HepG2 (cell line): ENCODE results near the gene CELSR2. TPM values are rescaled to one million over a fixed set of nuclear protein-coding genes. Genes with fewer than 3 reads are reported as not detected.

Experiments used
- ATM ChIP-seq: fragments of 450-650 bp; IDR thresholded peaks from 2 replicates; pipeline ENCODE4 v1.7.1; 2017; ENCODE audit warnings: mild to moderate bottlenecking, borderline replicate concordance
- CHD4 ChIP-seq: fragments of 200-600 bp; sonication (generic); IDR thresholded peaks from 2 replicates; pipeline ENCODE4 v1.7.0; 2017; ENCODE audit warnings: mild to moderate bottlenecking, low read length, borderline replicate concordance
- HOXD1 ChIP-seq: sonication (generic); formaldehyde crosslinking; IDR thresholded peaks from 2 replicates; pipeline ENCODE4 v1.5.0; 2020; ENCODE audit warnings: missing genetic modification reagents
- NR2F2 ChIP-seq: IDR thresholded peaks from 2 replicates; pipeline ENCODE4 v1.6.1; 2012; ENCODE audit warnings: low read depth, inconsistent platforms, borderline replicate concordance
- PHF20 ChIP-seq: sonication (generic); formaldehyde crosslinking; IDR thresholded peaks from 2 replicates; pipeline ENCODE4 v1.5.0; 2020; ENCODE audit warnings: mild to moderate bottlenecking, missing genetic modification reagents
- RBM22 ChIP-seq: fragments of 200-400 bp; formaldehyde crosslinking; optimal IDR thresholded peaks from 2 replicates; pipeline ENCODE3; 2017; ENCODE audit warnings: mild to moderate bottlenecking, low read length, moderate library complexity
- SSRP1 ChIP-seq: IDR thresholded peaks from 2 replicates; pipeline ENCODE4 v1.6.1; 2016; ENCODE audit warnings: control low read depth
- TBP ChIP-seq: sonication (generic); formaldehyde crosslinking; IDR thresholded peaks from 2 replicates; pipeline ENCODE4 v1.5.0; 2020; ENCODE audit warnings: missing genetic modification reagents
- THYN1 ChIP-seq: sonication (generic); formaldehyde crosslinking; IDR thresholded peaks from 2 replicates; pipeline ENCODE4 v1.8.1; 2023; ENCODE audit warnings: low read depth, mild to moderate bottlenecking, moderate library complexity, missing genetic modification reagents, borderline replicate concordance
- ZKSCAN1 ChIP-seq: fragments of 150-350 bp; IDR thresholded peaks from 2 replicates; pipeline ENCODE4 v1.6.1; 2014; ENCODE audit warnings: low read length
- ZNF260 ChIP-seq: sonication (generic); formaldehyde crosslinking; IDR thresholded peaks from 2 replicates; pipeline ENCODE4 v1.4.0; 2020; ENCODE audit warnings: missing genetic modification reagents, low read depth, mild to moderate bottlenecking, borderline replicate concordance
- ZNF468 ChIP-seq: sonication (generic); formaldehyde crosslinking; IDR thresholded peaks from 2 replicates; pipeline ENCODE4 v1.8.0; 2022; ENCODE audit warnings: mild to moderate bottlenecking, moderate library complexity, missing genetic modification reagents
- ZNF550 ChIP-seq: sonication (generic); formaldehyde crosslinking; IDR thresholded peaks from 2 replicates; pipeline ENCODE4 v1.4.0; 2020; ENCODE audit warnings: mild to moderate bottlenecking, missing genetic modification reagents, borderline replicate concordance
- ZNF552 ChIP-seq: sonication (generic); formaldehyde crosslinking; IDR thresholded peaks from 2 replicates; pipeline ENCODE4 v1.9.0; 2022; ENCODE audit warnings: missing genetic modification reagents, mild to moderate bottlenecking, borderline replicate concordance
- polyA plus RNA-seq, 8 experiments: library from polyadenylated mRNA; depleted of rRNA in 3 of 8; stranded (reverse) in 7 of 8; unstranded in 1 of 8; fragments of >200 nt; fragmentation: Illumina TruSeq in 4 of 8; extraction: Trizol in 4 of 8; gene quantifications; 2 replicates each; pipeline versions ENCODE4 v1.2.1 to v1.2.3, GENCODE V29; 2011 to 2016; ENCODE audit warnings: low read depth in 4 of 8, missing spikeins in 1 of 8, mixed read lengths in 1 of 8; ENCODE audit not compliant: insufficient read depth in 1 of 8
- total RNA-seq, 5 experiments: library from RNA; depleted of rRNA; stranded (reverse); fragments of >200 nt; fragmentation: Illumina TruSeq; extraction: Trizol; gene quantifications; 2 replicates each; pipeline ENCODE4 v1.2.3, GENCODE V29; 2016; ENCODE audit warnings: low read depth in 1 of 5
- TF ChIP-seq, protein P1 (sequence below): sonication (generic); formaldehyde crosslinking; conservative IDR thresholded peaks from 2 replicates; pipeline ENCODE4 v1.8.1; 2023; ENCODE audit warnings: missing genetic modification reagents
- TF ChIP-seq, protein P2 (sequence below): sonication (generic); formaldehyde crosslinking; IDR thresholded peaks from 2 replicates; pipeline ENCODE4 v1.4.0; 2020; ENCODE audit warnings: missing genetic modification reagents, mild to moderate bottlenecking, borderline replicate concordance
- TF ChIP-seq, protein P3 (sequence below): sonication (generic); formaldehyde crosslinking; conservative IDR thresholded peaks from 2 replicates; pipeline ENCODE4 v1.8.0; 2022; ENCODE audit warnings: low read depth, missing genetic modification reagents
- TF ChIP-seq, protein P4 (sequence below): IDR thresholded peaks from 2 replicates; pipeline ENCODE4 v1.6.1; 2016; ENCODE audit warnings: control low read depth
- TF ChIP-seq, protein P5 (sequence below): IDR thresholded peaks from 2 replicates; pipeline ENCODE4 v1.6.1; 2018; ENCODE audit warnings: missing genetic modification reagents
- TF ChIP-seq, protein P6 (sequence below): sonication (generic); formaldehyde crosslinking; IDR thresholded peaks from 2 replicates; pipeline ENCODE4 v1.4.0; 2020; ENCODE audit warnings: missing genetic modification reagents
- TF ChIP-seq, protein P7 (sequence below): sonication (generic); formaldehyde crosslinking; IDR thresholded peaks from 2 replicates; pipeline ENCODE4 v1.4.0; 2020; ENCODE audit warnings: mild to moderate bottlenecking, missing genetic modification reagents

The CELSR2 gene
- total and polyA plus RNA-seq, 2 of the 13 experiments (the other 11 are each of a cell fraction or from before 2014, with no cell fraction given), result 4.0 to 6.6 TPM

DNA sequence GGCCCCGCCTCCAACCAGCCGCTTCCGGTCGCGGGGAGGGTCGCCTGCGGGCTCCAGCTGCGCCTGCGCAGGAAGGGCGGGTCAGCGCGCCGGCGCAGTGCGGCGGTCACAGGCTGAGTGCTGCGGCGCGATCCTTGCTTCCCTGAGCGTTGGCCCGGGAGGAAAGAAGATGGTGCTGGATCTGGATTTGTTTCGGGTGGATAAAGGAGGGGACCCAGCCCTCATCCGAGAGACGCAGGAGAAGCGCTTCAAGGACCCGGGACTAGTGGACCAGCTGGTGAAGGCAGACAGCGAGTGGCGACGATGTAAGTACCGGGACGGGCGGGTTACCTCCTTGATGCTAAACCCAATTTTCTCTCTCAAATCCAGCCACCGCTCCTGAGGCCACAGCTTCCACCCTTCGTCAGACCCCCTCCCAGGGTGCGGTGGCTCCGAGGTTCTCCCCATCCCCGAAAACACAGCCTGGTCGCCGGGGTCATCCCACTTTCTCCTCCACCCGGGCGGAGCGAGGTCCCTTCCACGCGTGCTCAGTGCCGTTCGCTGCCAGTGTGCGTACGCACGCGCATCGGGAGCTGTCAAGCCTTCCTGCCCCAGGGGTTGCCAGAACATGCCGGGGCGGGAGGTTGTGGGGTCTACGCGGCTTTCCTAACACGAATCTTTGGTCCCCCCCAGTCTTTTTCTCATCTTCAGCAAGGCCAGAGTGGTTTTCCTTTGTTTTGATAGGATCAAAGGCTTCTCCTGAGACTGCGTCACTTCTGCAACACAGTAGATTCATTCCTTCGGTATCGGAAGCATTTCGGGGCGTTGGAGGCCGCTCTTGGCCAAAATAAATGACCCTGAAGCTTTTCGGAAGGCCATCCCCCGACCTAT lies 35.3 kb upstream of the CELSR2 start, which contains the start of gene SARS1 (continued):
- peak; percentile 54 for TF ChIP-seq PHF20 (CRISPR knock-in tag)
- TF ChIP-seq RBM22, result no peak
- no peak for TF ChIP-seq ZNF550
- TF ChIP-seq, protein P1, sequence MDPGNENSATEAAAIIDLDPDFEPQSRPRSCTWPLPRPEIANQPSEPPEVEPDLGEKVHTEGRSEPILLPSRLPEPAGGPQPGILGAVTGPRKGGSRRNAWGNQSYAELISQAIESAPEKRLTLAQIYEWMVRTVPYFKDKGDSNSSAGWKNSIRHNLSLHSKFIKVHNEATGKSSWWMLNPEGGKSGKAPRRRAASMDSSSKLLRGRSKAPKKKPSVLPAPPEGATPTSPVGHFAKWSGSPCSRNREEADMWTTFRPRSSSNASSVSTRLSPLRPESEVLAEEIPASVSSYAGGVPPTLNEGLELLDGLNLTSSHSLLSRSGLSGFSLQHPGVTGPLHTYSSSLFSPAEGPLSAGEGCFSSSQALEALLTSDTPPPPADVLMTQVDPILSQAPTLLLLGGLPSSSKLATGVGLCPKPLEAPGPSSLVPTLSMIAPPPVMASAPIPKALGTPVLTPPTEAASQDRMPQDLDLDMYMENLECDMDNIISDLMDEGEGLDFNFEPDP (CRISPR knock-in tag), result no peak
- no peak for TF ChIP-seq ZNF260 (CRISPR knock-in tag)
- TF ChIP-seq ATM, result no peak
- no peak for TF ChIP-seq THYN1 (CRISPR knock-in tag)
- TF ChIP-seq, protein P2, sequence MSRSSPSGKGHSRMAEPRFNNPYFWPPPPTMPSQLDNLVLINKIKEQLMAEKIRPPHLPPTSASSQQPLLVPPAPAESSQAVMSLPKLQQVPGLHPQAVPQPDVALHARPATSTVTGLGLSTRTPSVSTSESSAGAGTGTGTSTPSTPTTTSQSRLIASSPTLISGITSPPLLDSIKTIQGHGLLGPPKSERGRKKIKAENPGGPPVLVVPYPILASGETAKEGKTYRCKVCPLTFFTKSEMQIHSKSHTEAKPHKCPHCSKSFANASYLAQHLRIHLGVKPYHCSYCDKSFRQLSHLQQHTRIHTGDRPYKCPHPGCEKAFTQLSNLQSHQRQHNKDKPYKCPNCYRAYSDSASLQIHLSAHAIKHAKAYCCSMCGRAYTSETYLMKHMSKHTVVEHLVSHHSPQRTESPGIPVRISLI (CRISPR knock-in tag), result no peak
- TF ChIP-seq, protein P3, sequence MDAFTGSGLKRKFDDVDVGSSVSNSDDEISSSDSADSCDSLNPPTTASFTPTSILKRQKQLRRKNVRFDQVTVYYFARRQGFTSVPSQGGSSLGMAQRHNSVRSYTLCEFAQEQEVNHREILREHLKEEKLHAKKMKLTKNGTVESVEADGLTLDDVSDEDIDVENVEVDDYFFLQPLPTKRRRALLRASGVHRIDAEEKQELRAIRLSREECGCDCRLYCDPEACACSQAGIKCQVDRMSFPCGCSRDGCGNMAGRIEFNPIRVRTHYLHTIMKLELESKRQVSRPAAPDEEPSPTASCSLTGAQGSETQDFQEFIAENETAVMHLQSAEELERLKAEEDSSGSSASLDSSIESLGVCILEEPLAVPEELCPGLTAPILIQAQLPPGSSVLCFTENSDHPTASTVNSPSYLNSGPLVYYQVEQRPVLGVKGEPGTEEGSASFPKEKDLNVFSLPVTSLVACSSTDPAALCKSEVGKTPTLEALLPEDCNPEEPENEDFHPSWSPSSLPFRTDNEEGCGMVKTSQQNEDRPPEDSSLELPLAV (CRISPR knock-in tag), result no peak
- no peak for TF ChIP-seq ZNF468
- TF ChIP-seq ZNF552, result no peak
- TF ChIP-seq ZKSCAN1, result no peak
- TF ChIP-seq SSRP1 (CRISPR knock-in tag), result no peak
- TF ChIP-seq, protein P4, sequence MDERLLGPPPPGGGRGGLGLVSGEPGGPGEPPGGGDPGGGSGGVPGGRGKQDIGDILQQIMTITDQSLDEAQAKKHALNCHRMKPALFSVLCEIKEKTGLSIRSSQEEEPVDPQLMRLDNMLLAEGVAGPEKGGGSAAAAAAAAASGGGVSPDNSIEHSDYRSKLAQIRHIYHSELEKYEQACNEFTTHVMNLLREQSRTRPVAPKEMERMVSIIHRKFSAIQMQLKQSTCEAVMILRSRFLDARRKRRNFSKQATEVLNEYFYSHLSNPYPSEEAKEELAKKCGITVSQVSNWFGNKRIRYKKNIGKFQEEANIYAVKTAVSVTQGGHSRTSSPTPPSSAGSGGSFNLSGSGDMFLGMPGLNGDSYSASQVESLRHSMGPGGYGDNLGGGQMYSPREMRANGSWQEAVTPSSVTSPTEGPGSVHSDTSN (CRISPR knock-in tag), result no peak
- TF ChIP-seq, protein P5, sequence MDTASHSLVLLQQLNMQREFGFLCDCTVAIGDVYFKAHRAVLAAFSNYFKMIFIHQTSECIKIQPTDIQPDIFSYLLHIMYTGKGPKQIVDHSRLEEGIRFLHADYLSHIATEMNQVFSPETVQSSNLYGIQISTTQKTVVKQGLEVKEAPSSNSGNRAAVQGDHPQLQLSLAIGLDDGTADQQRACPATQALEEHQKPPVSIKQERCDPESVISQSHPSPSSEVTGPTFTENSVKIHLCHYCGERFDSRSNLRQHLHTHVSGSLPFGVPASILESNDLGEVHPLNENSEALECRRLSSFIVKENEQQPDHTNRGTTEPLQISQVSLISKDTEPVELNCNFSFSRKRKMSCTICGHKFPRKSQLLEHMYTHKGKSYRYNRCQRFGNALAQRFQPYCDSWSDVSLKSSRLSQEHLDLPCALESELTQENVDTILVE, result no peak
- no peak for TF ChIP-seq NR2F2
- TF ChIP-seq CHD4, result no peak
- TF ChIP-seq, protein P6, sequence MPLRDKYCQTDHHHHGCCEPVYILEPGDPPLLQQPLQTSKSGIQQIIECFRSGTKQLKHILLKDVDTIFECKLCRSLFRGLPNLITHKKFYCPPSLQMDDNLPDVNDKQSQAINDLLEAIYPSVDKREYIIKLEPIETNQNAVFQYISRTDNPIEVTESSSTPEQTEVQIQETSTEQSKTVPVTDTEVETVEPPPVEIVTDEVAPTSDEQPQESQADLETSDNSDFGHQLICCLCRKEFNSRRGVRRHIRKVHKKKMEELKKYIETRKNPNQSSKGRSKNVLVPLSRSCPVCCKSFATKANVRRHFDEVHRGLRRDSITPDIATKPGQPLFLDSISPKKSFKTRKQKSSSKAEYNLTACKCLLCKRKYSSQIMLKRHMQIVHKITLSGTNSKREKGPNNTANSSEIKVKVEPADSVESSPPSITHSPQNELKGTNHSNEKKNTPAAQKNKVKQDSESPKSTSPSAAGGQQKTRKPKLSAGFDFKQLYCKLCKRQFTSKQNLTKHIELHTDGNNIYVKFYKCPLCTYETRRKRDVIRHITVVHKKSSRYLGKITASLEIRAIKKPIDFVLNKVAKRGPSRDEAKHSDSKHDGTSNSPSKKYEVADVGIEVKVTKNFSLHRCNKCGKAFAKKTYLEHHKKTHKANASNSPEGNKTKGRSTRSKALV, result no peak
- TF ChIP-seq TBP (CRISPR knock-in tag), result no peak
- TF ChIP-seq, protein P7, sequence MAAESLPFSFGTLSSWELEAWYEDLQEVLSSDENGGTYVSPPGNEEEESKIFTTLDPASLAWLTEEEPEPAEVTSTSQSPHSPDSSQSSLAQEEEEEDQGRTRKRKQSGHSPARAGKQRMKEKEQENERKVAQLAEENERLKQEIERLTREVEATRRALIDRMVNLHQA (CRISPR knock-in tag), result no peak
- TF ChIP-seq HOXD1 (CRISPR knock-in tag), result no peak
